Activated gamma-delta T cell (primary cell): ENCODE data around the gene CCK.
"Not testable (repeated sequence)": the region's sequence is repeated elsewhere in the genome, so short reads cannot be mapped to it uniquely, and the experiment has no call there.

Experiments
- DNase-seq: peaks from one replicate; lab custom pipeline; 2025; lab: John Stamatoyannopoulos, UW
- total RNA-seq, 2 donors: gene quantifications; one replicate each; lab custom pipeline; 2026; lab: John Stamatoyannopoulos, UW

CCK gene
- 0 reads per million in 2 donors for total RNA-seq

GRCh38 chr3:42266085-42266484, at the start of gene CCK:
TSS of gene CCK (minus strand) at chr3:42266185. CDS start at chr3:42263630, 2,555 bp downstream.
- DNase-seq: no peak

DNA sequence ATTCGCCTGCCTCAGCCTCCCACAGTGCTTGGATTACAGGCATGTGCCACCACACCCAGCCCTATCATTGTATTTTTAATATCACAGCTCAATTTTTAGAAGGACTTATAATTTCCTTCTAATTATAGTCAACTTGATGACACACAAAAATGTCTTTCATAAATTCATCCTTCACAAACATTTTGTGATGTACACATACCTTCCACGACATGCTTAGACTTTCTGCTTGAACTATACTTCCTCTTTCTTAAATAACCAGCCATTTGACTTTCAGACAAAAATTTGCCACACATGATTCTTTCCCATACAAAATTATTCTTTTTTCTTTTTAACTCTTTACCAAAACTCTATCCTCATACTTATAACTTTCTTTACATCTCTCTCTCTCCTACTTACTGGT, 48.4 kb upstream of the CCK start:
- DNase-seq: no peak

DNA sequence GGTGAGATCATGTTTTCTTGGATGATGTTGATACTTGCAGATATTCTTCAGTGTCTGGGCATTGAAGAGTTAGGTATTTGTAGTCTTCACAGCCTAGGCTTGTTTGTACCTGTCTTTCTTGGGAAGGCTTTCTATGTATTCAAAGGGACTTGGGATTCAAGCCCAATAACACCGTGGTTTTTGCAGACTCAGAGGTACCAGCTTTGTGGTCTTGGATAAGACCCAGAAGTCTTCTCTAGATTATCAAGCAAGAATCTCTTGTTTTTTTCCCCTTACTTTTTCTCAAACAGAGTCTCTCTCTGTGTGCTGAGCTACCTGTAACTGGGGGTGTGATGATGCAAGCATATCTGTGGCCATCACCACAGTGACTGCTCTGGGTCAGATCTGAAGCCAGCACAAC, 42.7 kb upstream of the CCK start:
- DNase-seq: no peak

- DNase-seq: no peak
Measured at GRCh38 chr3:42306499-42306898, 40.5 kb upstream of the CCK start.

GRCh38 chr3:42302924-42303634, 37.1 kb upstream of the CCK start:
- DNase-seq: no peak

DNA sequence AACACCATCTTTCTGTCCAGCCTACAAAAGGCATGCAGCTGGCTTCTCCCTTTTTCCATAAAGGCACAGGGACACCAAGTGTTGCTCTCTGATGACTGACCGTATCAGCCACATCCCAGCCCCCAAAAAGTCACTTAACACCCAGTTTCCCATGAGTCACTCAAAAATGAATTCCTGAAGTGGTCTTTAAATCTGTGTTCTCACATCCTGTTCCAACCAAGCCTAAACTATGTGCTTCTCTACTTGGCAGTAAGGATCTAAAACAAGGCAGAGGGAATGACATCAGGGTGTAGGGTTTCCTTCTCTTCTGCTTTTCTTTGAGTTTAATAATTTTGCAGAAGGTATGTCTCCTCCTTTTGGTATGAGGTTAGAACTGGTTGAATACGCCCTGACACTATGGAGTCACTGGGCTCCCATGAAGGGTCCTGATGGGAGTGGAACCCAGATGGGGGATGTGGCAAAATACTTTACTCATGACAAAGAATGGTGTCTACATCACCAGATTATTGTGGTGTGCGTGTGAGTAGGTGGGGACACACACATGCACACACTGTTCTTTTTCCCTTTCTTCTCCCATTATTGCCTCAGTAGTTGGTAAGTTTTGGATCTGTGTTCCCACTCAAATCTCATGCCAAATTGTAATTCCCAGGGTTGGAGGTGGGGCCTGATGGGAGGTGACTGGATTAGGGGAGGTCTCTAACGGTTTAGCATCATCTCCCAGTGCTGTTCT, 35.6 kb upstream of the CCK start:
- DNase-seq: no peak

DNA sequence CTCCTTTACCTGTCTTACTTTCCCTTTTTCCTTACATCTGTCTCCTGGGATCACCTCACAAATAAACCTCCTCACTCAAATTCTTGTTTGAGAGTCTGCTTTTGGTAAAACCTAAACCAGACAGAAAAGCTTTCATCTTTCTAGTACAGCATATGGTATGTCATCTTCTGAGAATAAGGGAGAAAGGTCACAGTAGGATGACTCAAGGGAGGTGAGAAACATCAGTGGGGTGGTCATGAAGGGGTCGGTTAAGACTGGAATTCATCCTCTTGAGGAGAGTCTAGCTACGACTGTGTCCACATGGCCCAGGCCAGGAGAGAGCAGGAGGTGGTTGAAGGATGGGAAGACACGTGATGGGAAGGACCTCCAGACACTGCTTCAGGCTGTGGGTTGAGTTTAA, 34.8 kb upstream of the CCK start:
- no peak for DNase-seq

GRCh38 chr3:42300013-42300412, 34.0 kb upstream of the CCK start:
- no peak for DNase-seq

DNA sequence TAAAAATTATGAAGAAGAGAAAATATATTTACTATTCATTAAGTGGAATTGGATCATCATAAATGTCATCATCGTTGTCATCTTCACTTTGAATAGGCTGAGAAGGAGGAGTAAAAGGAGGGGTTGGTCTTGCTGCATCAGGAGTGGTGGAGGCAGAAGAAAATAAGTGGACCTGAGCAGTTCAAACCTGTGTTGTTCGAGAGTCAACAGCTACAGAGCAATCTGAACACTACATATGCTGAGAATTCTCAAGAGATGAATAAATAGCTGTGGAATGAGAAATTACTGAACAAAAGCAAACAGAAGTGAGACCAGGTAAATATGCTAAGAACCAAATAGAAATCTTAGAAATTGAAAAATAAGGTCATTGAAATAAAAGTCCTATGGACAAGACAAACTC, 32.3 kb upstream of the CCK start:
- no peak for DNase-seq

DNA sequence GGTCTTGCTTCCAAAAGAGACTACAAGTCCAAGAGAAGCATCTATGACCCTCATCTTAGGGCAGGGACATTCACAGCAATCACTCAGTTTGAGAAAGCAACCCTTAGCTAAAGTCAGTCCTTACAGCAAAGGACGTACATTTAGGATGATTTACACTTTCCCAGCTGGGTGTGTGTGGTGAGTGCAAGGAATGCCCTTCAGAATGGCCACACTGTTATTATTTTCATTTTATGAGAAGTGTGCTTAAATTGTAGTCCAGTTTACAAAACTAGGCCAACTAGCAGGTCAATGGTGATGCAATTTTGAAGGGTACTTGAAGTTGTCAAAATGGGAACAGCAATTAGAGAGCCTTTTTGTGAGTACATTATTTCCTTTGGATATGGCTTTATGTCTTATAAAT, 26.0 kb upstream of the CCK start:
- no peak for DNase-seq

- no peak for DNase-seq
Measured at GRCh38 chr3:42290966-42291714, 25.2 kb upstream of the CCK start.

GRCh38 chr3:42289026-42289425, 23.0 kb upstream of the CCK start:
- DNase-seq: no peak

- DNase-seq: no peak
Measured at GRCh38 chr3:42288385-42288784, 22.4 kb upstream of the CCK start.

DNA sequence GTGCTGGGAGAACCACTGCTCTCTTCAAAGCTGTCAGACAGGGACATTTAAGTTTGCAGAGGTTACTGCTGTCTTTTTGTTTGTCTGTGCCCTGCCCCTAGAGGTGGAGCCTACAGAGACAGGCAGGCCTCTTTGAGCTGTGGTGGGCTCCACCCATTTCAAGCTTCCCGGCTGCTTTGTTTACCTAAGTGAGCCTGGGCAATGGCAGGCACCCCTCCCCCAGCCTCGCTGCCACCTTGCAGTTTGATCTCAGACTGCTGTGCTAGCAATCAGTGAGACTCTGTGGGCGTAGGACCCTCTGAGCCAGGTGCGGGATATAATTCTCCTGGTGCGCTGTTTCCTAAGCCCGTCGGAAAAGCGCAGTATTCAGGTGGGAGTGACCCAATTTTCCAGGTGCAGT, 21.4 kb upstream of the CCK start:
- not testable (repeated sequence) for DNase-seq

DNA sequence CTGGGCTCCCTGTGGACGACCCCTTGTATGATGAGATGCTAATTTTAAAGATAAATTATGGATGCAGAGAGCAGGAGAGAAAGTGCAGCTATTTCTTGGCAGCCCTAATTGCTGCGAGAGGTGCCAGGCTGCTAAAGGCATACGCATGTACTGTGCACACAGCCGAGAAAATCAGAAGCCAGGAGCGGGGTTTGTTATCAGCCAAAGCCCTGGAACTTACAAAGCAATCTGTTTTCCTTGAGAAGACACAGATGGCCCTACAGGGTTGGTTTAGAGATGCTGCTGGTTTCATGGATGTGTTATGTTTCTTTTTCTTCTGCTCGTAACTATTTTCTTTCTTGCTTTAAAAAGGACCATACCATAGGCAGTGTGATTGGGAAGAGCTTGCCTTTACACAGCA, 11.7 kb upstream of the CCK start:
- DNase-seq: no peak

DNA sequence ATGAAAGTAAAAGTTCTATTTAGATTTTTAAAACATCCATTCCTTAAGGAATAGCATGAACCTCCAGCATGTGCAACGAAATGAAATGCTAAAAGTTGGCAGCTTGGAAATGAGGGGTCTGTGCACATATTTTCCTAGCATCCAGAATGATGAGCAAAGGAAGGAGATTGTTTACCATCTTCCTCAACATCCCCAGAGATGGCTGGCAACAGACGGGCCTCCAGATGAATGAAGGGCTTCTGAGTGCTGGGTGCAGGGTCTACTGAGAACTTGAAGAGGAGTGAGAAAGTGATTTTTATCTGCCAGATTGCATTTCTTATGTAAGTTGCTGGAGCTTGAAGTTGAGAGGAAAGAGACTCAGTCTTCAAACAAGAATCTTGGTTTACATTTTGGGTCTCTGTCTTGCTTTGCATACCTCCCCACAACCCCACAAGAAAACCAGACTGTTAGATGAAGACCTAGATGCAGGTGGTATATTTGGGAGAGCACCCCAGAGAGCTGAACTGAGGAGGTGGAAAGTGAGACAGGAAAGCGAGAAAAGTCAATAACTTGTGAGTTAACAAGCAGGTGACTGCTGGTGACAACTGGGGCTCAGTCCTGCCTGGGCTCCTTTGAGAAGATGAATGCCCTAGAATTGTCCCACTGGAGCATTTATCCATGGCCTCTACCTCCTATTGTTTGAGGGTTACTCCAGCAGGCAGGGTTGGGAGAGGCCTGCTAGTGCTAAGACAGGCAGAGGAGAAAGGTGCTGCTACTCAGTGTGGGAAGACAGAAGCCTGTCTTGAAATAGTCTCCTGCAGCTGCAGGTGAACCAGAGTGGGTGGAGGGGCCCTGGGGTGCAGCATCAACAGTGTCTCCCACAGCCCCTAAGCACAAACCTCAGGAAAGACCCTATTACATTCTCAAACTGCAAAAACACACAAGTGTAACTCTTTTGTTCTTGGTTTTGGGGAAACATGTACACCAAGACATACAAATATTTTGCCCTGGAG, 10.5 kb upstream of the CCK start:
- DNase-seq: no peak

GRCh38 chr3:42275217-42275616, 9.2 kb upstream of the CCK start:
- no peak for DNase-seq

DNA sequence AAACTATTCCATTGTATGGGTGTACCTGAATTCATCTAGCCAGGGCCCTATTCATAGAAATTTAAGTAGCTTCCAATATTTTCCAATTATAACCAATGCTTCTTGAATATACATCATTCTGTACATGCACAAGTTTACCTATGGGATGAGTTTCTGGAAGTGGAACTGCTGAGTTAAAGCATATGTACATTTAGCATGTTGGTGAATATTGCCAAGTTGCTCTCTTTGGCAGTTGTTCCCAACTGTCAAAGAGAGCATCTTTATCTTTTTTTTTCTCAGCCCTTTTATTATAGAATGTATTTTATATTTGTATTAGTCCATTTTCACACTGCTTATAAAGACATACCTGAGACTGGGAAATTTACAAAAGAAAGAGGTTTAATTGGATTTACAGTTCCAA, 8.3 kb upstream of the CCK start:
- DNase-seq: no peak

- no peak for DNase-seq
Measured at GRCh38 chr3:42273361-42273760, 7.4 kb upstream of the CCK start.

DNA sequence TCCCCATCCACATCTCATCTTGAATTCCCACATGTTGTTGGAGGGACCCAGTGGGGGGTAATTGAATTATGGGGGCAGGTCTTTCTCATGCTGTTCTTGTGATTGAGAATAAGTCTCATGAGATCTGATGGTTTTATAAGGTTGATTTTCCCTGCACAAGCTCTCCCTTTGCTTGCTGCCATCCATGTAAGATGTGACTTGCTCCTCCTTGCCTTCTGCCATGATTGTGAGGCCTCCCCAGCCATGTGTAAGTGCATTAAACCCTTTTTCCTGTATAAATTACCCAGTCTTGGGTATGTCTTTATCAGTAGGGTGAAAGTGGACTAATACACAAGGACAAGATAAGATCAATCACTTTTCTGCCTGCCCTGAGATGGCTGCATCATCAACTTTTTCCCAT, 5.8 kb upstream of the CCK start:
- no peak for DNase-seq

DNA sequence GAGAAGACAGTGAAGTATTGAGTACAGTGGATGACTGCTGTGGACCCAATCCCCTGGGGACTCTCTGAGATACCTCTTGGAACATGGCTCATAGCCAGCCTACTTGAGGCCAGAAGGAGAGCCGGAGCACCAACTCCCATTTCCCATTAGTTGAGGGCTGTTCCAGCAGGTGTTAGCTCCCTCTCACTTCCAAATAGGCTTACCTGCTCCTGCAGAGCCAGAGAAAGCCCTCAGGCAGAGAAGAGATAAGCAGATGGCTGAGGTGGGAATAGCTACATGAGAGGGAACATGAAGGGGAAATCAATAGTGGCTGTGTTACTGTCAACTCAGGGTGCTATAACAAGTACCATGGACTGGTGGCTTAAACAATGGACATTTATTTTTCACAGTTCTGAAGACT, 4.6 kb upstream of the CCK start:
- DNase-seq: no peak

- DNase-seq: no peak
Measured at GRCh38 chr3:42269647-42270046, 3.7 kb upstream of the CCK start.
